Measurements from ENCODE around the gene PTPRO.

GRCh38 chr12:15528666-15529065 is 206.4 kb downstream of the PTPRO start:
- TF ChIP-seq, protein P1, sequence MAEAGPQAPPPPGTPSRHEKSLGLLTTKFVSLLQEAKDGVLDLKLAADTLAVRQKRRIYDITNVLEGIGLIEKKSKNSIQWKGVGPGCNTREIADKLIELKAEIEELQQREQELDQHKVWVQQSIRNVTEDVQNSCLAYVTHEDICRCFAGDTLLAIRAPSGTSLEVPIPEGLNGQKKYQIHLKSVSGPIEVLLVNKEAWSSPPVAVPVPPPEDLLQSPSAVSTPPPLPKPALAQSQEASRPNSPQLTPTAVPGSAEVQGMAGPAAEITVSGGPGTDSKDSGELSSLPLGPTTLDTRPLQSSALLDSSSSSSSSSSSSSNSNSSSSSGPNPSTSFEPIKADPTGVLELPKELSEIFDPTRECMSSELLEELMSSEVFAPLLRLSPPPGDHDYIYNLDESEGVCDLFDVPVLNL (IDR thresholded peaks at IDR 0.05; ENCODE audit: low read depth, low read length): no peak
- TF ChIP-seq SREBF2 (IDR thresholded peaks at IDR 0.05; ENCODE audit: low read length): no peak
- TF ChIP-seq MAX (IDR thresholded peaks at IDR 0.05; ENCODE audit: low read depth, low read length): no peak
- no peak for TF ChIP-seq CEBPB (IDR thresholded peaks at IDR 0.05; ENCODE audit: borderline replicate concordance in 1 of 2, low read depth in 2 of 2, low read length in 2 of 2)
- no peak for TF ChIP-seq KDM1A (IDR thresholded peaks at IDR 0.05; ENCODE audit: borderline replicate concordance)
- TF ChIP-seq FOXK2 (IDR thresholded peaks at IDR 0.05): no peak

Data from GM12878 (cell line).